ENCODE measurements around the gene MRGPRX4.

MRGPRX4 gene

DNA sequence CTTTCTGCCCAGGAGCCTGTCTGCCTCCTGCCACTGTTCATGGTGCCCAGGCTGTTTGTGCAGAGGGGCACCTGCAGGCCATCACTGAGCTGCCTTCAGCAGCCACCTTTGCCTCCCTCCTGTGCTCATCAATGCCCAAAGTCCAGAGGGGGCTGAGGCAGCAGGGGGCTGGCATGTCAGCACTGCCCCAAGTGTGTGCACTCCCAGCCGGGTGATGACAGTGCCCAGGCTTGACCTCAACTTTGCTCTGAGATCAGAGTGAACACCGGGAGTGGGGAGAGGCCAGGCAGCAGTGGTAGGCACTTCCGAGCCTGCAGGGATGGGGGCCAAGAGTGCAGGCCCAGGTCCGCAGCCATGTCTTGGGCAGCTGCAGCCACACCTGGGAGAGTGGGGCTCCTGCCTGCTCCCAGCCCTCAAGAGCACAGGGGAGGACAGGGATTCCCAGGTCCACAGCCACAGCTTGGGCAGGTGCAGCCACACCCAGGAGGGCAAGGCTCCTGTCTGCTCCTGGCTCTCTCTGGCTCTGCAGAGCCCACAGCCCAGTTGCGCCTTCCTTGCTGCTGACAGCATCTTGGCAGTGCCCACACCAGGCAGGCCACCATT is 48.7 kb downstream of the MRGPRX4 start:
- no peak for DNase-seq

DNA sequence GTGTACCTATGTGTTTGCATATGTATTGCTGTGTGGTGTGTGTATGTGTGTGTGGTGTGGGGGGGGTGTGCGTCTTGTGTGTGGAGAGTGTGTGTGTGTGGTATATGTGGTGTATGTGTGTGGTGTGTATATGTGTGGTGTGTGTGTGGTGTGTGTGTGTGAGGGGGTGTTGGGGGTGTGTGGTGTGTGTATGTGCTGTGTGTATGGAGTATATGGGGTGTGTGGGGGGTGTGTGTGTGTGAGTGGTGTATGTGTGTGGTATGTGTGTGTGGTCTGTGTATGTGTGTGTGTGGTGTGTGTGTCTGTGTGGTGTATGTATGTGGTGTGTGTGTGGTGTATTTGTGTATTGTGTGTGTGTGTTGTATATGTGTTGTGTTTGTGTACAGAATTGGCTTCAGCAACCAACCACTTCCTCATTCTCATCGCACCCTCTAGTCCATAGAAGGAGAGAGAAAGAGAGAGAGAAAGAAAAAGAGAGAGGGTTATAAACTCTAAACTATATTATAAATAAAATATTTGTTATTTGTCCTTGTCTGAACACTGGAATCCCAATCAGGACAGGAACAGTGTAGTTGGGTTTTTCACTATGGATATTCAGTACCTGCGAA is 50.3 kb downstream of the MRGPRX4 start:
- DNase-seq = no peak

All from NCI-H1436 treated with DMSO at 0.1 percent for 48 hours (cell line).